AG04450 (cell line): ENCODE data around the gene ITSN1. TPM values are rescaled to one million over a fixed set of nuclear protein-coding genes. Genes with fewer than 3 reads are reported as not detected.

Experiments
- CTCF ChIA-PET: fragments of 300-600, 350-600 bp; formaldehyde crosslinking; extraction: SDS; loops from one replicate; lab custom pipeline; 2022; ENCODE audit warnings: antibody characterized with exemption, inconsistent platforms; lab: Charles Lee
- POLR2A ChIA-PET: fragments of 350-600 bp; formaldehyde crosslinking; extraction: SDS; loops from one replicate; lab custom pipeline; 2021; ENCODE audit warnings: antibody characterized with exemption, inconsistent platforms; lab: Yijun Ruan, JAX
- DNase-seq: peaks from one replicate; pipeline ENCODE4 v3.0.0-alpha.2; 2011; ENCODE audit warnings: low read depth, low spot score
- H3K27ac ChIP-seq: one replicate; pipeline ENCODE4 v1.5.1; 2012; ENCODE audit warnings: low read depth, low read length, control low read depth
- H3K27me3 ChIP-seq: one replicate; pipeline ENCODE4 v1.6.0; 2012; ENCODE audit warnings: low read length; ENCODE audit not compliant: control insufficient read depth, insufficient read depth
- H3K4me3 ChIP-seq: 2 replicates; pipeline ENCODE4 v1.5.1; 2011; ENCODE audit warnings: mild to moderate bottlenecking, low read depth, low read length, control low read depth
- H3K9me3 ChIP-seq: 2 replicates; pipeline ENCODE4 v1.5.1; 2012; ENCODE audit warnings: low read length; ENCODE audit not compliant: control insufficient read depth, insufficient read depth
- CTCF ChIP-seq: IDR thresholded peaks from 2 replicates; pipeline ENCODE4 v1.5.1; 2011; ENCODE audit warnings: low read depth, low read length, control low read depth, inconsistent platforms
- polyA plus RNA-seq: library from polyadenylated mRNA; depleted of rRNA; stranded (reverse); fragments of >200 nt; gene quantifications from 2 replicates; pipeline ENCODE4 v1.2.3, GENCODE V29; 2011

ITSN1 gene
- polyA plus RNA-seq, 1 experiment = 51.5 TPM

DNA sequence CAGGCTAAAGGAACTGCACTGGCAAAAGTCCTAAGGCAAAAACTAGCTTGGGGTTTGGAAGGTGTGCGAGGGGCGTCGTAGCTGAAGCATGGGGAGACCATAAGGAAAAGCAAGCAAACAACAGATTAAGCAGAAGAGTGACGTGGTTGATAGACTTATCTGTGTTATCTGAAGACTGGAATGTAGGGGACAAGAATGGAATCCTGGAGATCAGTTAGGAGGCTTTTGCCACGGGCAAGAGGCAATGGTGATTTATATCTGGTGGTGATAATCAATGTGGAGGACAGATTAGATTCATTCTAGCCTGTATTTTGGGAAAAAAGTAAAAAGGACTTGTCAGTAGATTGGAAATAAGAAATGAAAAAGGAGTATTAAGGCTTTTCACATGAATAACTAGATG lies 97.4 kb downstream of the ITSN1 start:
- Histone ChIP-seq H3K4me3 (no peak overlapping the region), H3K27ac (no peak overlapping the region), H3K9me3 (no peaks in the 10 kb centered on the region), H3K27me3 (no peaks in the 10 kb centered on the region)
- DNase-seq = no peak
- ChIA-PET CTCF (no interaction called here), POLR2A (no interaction called here)
- TF ChIP-seq CTCF = no peak

GRCh38 chr21:33747420-33747819 lies 105.1 kb downstream of the ITSN1 start:
- TF ChIP-seq CTCF = no peak
- ChIA-PET CTCF (interaction anchor here (0.9 to 1.7 kb wide), 2 partner anchors 13 to 16 kb away, joined by 3 to 4 read pairs; no protein-coding TSS in a partner anchor), POLR2A (no interaction called here)
- no peaks in the 10 kb centered on the region for H3K27me3 ChIP-seq
- H3K27ac ChIP-seq = no peak overlapping the region
- peaks cover 11% of the 10 kb centered on the region for H3K9me3 ChIP-seq
- no peak for DNase-seq
- no peak overlapping the region for H3K4me3 ChIP-seq

GRCh38 chr21:33748903-33749302 lies 106.6 kb downstream of the ITSN1 start:
- POLR2A ChIA-PET = no interaction called here
- CTCF ChIA-PET = interaction anchor here (0.5 to 1.7 kb wide), 5 partner anchors 15 to 143 kb away, joined by 3 to 4 read pairs (median 3); no protein-coding TSS in a partner anchor
- no peak for DNase-seq
- no peaks in the 10 kb centered on the region for H3K27me3 ChIP-seq
- no peak overlapping the region for H3K27ac ChIP-seq
- peaks cover 11% of the 10 kb centered on the region for H3K9me3 ChIP-seq
- no peak for TF ChIP-seq CTCF
- H3K4me3 ChIP-seq = no peak overlapping the region

DNA sequence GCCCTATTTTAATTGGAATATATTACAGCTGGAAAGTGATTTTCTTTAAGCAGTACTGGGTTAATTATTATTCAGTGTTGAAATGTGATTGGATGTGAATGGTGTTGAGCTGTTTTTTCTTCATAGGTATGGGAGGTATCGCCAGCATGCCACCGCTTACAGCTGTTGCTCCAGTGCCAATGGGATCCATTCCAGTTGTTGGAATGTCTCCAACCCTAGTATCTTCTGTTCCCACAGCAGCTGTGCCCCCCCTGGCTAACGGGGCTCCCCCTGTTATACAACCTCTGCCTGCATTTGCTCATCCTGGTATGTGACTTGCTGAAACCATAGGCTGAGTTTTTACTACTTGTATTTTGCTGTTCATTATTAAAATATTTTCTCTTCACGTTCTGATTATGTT lies 107.7 kb downstream of the ITSN1 start:
- Histone ChIP-seq H3K9me3 (peaks cover 11% of the 10 kb centered on the region), H3K27ac (no peak overlapping the region), H3K4me3 (no peak overlapping the region), H3K27me3 (no peaks in the 10 kb centered on the region)
- ChIA-PET POLR2A (no interaction called here), CTCF (no interaction called here)
- no peak for DNase-seq
- no peak for TF ChIP-seq CTCF

DNA sequence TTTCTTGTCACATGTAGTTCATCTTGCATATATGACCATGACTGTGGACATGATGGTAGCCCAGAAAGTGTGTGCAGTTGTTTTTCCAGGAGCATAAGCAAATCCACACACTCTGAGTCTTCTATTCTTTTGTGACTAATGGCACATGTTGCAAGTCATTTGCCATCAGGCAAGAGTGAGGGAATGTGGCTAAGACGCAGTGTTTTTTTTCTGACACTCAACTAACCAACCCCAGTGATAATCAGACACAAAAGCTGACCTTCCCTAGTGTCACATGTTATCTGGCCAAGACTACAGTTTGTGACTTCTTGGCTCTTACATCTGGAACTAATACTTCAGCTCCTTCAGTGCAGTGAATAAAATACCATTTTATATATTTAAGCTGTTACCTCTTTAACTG lies 108.8 kb downstream of the ITSN1 start:
- no peak overlapping the region for H3K4me3 ChIP-seq
- no peak overlapping the region for H3K27ac ChIP-seq
- peaks cover 7% of the 10 kb centered on the region for H3K9me3 ChIP-seq
- TF ChIP-seq CTCF = no peak
- ChIA-PET POLR2A (no interaction called here), CTCF (no interaction called here)
- DNase-seq = no peak
- no peaks in the 10 kb centered on the region for H3K27me3 ChIP-seq
